Nephron progenitor cell (in vitro differentiated cells): ENCODE results near the gene STXBP5.

Experiments used
- DNase-seq: peaks from one replicate; pipeline ENCODE4 v3.0.0; 2021
- H3K27ac Mint-ChIP-seq: 2 replicates; pipeline ENCODE4 v1.8.0; 2021; ENCODE audit warnings: mild to moderate bottlenecking, moderate library complexity, mixed read lengths
- H3K27me3 Mint-ChIP-seq: 2 replicates; pipeline ENCODE4 v1.8.0; 2021; ENCODE audit warnings: mild to moderate bottlenecking, low read depth, mixed read lengths; ENCODE audit not compliant: poor library complexity
- H3K36me3 Mint-ChIP-seq: 2 replicates; pipeline ENCODE4 v1.8.0; 2021; ENCODE audit warnings: low read depth, mixed read lengths
- H3K4me1 Mint-ChIP-seq: 2 replicates; pipeline ENCODE4 v1.8.0; 2021; ENCODE audit warnings: mixed read lengths
- H3K4me3 Mint-ChIP-seq: 2 replicates; pipeline ENCODE4 v1.8.0; 2021; ENCODE audit warnings: mild to moderate bottlenecking, moderate library complexity, mixed read lengths
- H3K9me3 Mint-ChIP-seq: 2 replicates; pipeline ENCODE4 v1.8.0; 2021; ENCODE audit warnings: mild to moderate bottlenecking, moderate library complexity, mixed read lengths
- CTCF ChIP-seq: fragments of 200-600 bp; sonication (generic); IDR thresholded peaks from 2 replicates; pipeline ENCODE4 v1.5.0; 2021; ENCODE audit warnings: antibody characterized with exemption

Gene STXBP5

GRCh38 chr6:147209762-147210449, 5.7 kb downstream of the STXBP5 start:
- peaks cover 4% of the 10 kb centered on the region for H3K27me3 Mint-ChIP-seq

GRCh38 chr6:147211349-147211748, 7.1 kb downstream of the STXBP5 start:
- H3K9me3 Mint-ChIP-seq = no peaks in the 10 kb centered on the region
- peaks cover 4% of the 10 kb centered on the region for H3K27me3 Mint-ChIP-seq
- no peak for DNase-seq
- H3K4me3 Mint-ChIP-seq = no peak overlapping the region
- H3K4me1 Mint-ChIP-seq = peaks cover 38% of the 10 kb centered on the region
- TF ChIP-seq CTCF = no peak
- H3K27ac Mint-ChIP-seq = no peak overlapping the region
- peaks cover 22% of the 10 kb centered on the region for H3K36me3 Mint-ChIP-seq

More at GRCh38 chr6:147209762-147210449, 5.7 kb downstream of the STXBP5 start:
- Mint-ChIP-seq H3K4me3 (no peak overlapping the region), H3K4me1 (peaks cover 52% of the 10 kb centered on the region), H3K36me3 (peaks cover 20% of the 10 kb centered on the region), H3K27ac (no peak overlapping the region), H3K9me3 (no peaks in the 10 kb centered on the region)
- no peak for TF ChIP-seq CTCF
- no peak for DNase-seq

GRCh38 chr6:147211831-147212230, 7.6 kb downstream of the STXBP5 start:
- Mint-ChIP-seq H3K9me3 (no peaks in the 10 kb centered on the region), H3K27ac (no peak overlapping the region), H3K27me3 (peaks cover 4% of the 10 kb centered on the region), H3K36me3 (peaks cover 22% of the 10 kb centered on the region), H3K4me3 (no peak overlapping the region), H3K4me1 (peaks cover 35% of the 10 kb centered on the region)
- DNase-seq = no peak
- TF ChIP-seq CTCF = no peak

- Mint-ChIP-seq H3K4me3 (no peak overlapping the region), H3K36me3 (peaks cover 22% of the 10 kb centered on the region), H3K27me3 (peaks cover 4% of the 10 kb centered on the region), H3K27ac (no peak overlapping the region), H3K9me3 (no peaks in the 10 kb centered on the region), H3K4me1 (peaks cover 31% of the 10 kb centered on the region)
- TF ChIP-seq CTCF = no peak
- no peak for DNase-seq
Measured at GRCh38 chr6:147212622-147213021, 8.4 kb downstream of the STXBP5 start.

- Mint-ChIP-seq H3K4me1 (peaks cover 27% of the 10 kb centered on the region), H3K27ac (no peak overlapping the region)
- no peak for TF ChIP-seq CTCF
Measured at GRCh38 chr6:147213772-147214171, 9.6 kb downstream of the STXBP5 start.

More at GRCh38 chr6:147213772-147214171, 9.6 kb downstream of the STXBP5 start:
- Mint-ChIP-seq H3K36me3 (peaks cover 24% of the 10 kb centered on the region), H3K9me3 (no peaks in the 10 kb centered on the region), H3K4me3 (no peak overlapping the region), H3K27me3 (peaks cover 4% of the 10 kb centered on the region)
- DNase-seq = no peak
